Skeletal muscle satellite cell (primary cell): Measurements from ENCODE around the gene AP5Z1. TPM values are rescaled to one million over a fixed set of nuclear protein-coding genes. Genes with fewer than 3 reads are reported as not detected.

ENCODE experiments used
- H3K27me3 ChIP-seq: 2 replicates; pipeline ENCODE4 v1.7.0; 2013; ENCODE audit warnings: low read length; ENCODE audit not compliant: control insufficient read depth, insufficient read depth
- H3K36me3 ChIP-seq: 2 replicates; pipeline ENCODE4 v1.7.0; 2013; ENCODE audit warnings: mild to moderate bottlenecking, control low read depth, low read length; ENCODE audit not compliant: insufficient read depth
- H3K4me1 ChIP-seq: 2 replicates; pipeline ENCODE4 v1.7.0; 2013; ENCODE audit warnings: low read length; ENCODE audit not compliant: control insufficient read depth, insufficient read depth
- H3K4me2 ChIP-seq: 2 replicates; pipeline ENCODE4 v1.7.0; 2013; ENCODE audit warnings: mild to moderate bottlenecking, low read length
- H3K4me3 ChIP-seq: 2 replicates; pipeline ENCODE4 v1.7.0; 2013; ENCODE audit warnings: low read length
- H3K9ac ChIP-seq: 2 replicates; pipeline ENCODE4 v1.7.0; 2013; ENCODE audit warnings: mild to moderate bottlenecking, low read depth, low read length, moderate library complexity
- H3K9me3 ChIP-seq: replicated peaks from 2 replicates; pipeline ENCODE4 v1.7.0; 2013; ENCODE audit warnings: mild to moderate bottlenecking, control low read depth, low read length
- small RNA-seq: library from RNA; depleted of rRNA; stranded (forward); fragments of <200 nt; gene quantifications from one replicate; pipeline ENCODE3, GENCODE V24; 2012

Gene AP5Z1

DNA sequence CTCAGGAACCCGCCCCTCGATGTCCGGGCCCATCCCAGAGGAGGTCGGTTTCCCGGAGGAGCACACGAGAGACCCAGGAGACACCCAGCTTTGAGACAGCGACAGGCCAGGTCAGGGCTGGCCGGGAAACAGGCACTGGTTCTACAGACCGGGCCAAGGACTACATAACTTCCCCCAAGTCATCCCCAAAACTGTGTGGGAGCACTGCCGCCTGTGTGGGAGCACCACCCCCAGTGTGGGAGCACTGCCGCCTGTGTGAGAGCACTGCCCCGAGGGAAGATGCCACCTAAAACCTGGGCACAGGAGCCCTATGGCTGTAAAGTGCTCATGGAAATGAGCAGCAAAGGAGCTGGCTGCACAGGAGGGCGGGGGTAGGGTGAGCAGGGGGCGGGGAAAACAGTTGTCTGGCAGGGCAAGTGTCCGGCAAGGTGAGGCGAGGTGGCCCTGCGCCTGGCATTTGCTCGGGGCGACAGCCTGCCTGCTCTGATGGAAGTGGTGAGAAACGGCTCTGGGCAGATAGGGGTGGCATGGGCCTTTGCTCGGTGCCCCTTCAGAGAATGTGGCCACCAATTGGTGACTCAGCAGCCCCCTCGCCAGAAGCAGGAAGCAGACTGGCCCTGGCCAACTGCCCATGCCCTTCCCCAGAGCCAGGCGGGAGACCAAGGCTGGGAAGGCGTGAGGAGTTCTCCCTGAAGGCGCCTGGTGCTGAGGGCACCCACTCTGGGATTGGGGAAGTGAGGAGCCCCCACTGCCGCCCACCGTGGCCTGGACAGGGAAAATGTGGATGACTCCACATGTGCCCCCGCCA is 60.2 kb downstream of the AP5Z1 start:
- Histone ChIP-seq H3K4me1 (no peaks in the 10 kb centered on the region), H3K4me3 (no peak overlapping the region), H3K36me3 (no peaks in the 10 kb centered on the region), H3K9me3 (no peaks in the 10 kb centered on the region), H3K9ac (no peak overlapping the region), H3K4me2 (no peak overlapping the region), H3K27me3 (no peaks in the 10 kb centered on the region)

DNA sequence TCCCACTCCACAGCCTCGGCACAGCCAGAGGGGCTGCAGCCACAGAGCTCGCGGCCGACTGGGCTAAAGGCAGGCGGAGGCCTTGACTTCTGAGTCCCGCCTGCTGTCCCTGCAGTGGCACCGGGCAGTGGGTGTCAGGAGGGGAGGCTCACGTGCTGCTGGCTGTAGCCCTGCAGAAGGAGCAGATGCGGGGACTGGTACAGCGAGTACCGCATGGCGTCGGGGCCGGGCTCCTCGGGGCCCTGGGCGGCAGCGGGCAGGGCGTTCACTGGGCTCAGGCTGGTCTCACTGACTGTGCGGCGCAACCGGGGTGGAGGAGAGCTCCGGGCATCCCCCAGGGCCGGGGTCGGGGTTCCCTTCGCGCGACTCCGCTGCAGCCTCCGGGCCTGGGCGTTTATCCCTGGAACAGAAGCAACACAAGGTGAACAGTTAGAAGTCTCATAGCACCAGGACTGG is 60.8 kb downstream of the AP5Z1 start:
- H3K4me3 ChIP-seq, result no peak overlapping the region
- no peaks in the 10 kb centered on the region for H3K4me1 ChIP-seq
- H3K9me3 ChIP-seq, result no peaks in the 10 kb centered on the region
- H3K4me2 ChIP-seq, result no peak overlapping the region
- H3K36me3 ChIP-seq, result no peaks in the 10 kb centered on the region
- no peaks in the 10 kb centered on the region for H3K27me3 ChIP-seq
- no peak overlapping the region for H3K9ac ChIP-seq

DNA sequence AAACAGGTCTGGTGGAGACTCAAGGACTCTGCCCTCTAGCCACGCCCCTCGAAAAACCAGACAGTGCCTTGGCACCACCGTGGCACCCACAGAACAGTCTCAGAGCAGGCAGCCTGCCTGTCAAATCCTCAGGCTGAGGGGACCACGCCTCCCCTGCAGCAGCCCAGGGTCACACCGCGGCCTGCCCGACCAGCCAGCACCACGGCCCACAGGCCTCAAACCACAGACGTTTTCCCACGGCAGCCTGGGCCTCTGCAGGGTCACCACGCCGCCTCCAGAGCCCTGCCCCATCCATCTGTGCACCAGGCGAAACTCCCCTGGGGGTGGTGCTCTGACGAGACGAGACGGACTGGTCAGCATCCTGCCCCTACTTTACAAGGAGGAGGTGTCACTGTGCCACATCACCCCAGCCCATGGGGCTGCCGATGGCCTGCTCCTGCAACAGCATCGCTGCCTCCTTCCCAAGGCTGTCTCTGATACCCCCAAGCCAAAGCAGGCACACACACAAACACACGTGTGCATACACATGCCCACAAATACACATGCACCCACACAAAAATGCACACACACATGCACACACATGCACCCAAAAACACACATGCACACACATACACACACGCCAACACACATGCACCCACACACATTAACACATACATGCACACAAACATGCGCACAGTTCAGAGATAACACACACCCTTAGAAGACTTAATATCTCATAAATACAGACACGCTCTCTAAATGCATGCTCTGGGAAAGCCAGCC is 61.8 kb downstream of the AP5Z1 start:
- H3K4me2 ChIP-seq, result no peak overlapping the region
- H3K9me3 ChIP-seq, result no peaks in the 10 kb centered on the region
- no peaks in the 10 kb centered on the region for H3K27me3 ChIP-seq
- no peak overlapping the region for H3K4me3 ChIP-seq
- no peaks in the 10 kb centered on the region for H3K4me1 ChIP-seq
- no peak overlapping the region for H3K9ac ChIP-seq
- no peaks in the 10 kb centered on the region for H3K36me3 ChIP-seq

DNA sequence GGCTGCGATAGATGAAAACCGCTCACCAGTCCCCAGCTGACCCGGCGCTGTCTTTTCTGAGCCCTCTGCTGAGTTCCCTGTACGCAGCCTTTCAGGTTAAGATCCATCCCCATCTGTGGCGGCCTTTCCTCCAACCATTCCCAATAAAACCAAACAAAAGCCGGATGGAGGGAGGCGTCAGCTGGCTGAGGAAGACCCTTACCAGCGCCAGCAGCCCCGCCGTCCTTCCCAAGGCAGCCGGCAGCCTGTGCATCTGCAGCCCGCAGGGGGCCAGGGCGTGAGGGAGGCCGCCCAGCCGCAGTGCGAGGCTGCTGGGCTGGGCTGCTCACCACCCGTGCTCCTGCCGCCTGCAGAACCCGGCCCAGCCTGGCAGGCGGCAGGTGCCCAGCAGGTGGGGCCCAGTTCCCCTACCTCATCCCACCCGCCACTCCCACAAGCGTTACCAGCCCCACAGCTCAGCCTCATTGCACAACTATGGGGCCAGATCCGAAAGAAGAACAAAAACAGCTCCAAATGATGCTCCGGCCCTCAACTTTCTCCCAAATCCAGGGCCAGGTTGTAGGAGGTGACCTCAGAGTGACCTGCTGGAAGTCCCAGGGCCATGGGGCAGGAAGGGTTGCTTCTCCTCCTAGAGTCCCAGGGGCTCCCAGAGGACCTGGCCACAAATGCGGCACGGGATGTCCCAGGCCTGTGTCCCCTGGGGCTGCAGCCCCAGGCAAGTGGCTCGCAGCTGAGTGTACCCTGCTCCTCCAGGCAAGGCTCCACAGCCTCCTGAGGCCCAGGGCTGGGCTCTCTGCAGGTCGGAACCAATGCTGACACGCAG is 62.6 kb downstream of the AP5Z1 start:
- Histone ChIP-seq H3K9ac (no peak overlapping the region), H3K27me3 (no peaks in the 10 kb centered on the region), H3K4me2 (no peak overlapping the region), H3K4me1 (no peaks in the 10 kb centered on the region), H3K36me3 (no peaks in the 10 kb centered on the region), H3K4me3 (no peak overlapping the region), H3K9me3 (no peaks in the 10 kb centered on the region)

DNA sequence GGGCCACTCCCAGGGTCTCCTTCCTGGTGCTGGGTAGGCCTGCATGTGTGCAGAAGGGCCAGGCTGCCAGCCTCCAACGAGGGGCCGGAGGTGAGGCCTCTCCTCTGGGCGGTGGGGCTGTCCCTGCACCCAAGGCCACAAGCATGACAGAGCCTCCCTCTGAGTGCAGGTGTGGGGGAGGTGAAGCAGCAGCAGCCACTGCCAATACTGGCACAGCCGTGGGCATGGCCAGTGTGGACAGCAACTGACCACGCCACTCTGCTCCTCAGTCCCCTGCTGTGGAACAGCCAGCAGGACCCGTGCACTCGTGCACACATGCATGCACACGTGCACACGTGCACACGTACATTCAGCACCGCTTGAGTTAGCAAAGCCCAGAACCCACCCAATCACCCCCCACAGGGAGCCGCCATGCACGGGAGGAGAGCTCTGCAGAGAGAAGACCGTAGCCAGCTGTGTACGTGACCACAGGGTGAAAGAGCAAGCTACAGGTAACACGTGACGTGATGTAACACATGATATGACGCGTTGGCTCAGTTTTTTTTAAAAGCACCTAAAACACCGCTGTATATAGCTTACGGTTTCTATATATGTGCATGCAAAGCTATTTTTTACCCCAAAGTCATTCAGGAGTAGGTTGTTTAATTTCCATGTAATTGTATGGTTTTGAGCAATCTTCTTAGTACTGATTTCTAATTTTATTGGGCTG is 63.4 kb downstream of the AP5Z1 start:
- no peaks in the 10 kb centered on the region for H3K27me3 ChIP-seq
- H3K9ac ChIP-seq, result no peak overlapping the region
- no peaks in the 10 kb centered on the region for H3K4me1 ChIP-seq
- H3K4me2 ChIP-seq, result no peak overlapping the region
- H3K36me3 ChIP-seq, result no peaks in the 10 kb centered on the region
- no peak overlapping the region for H3K4me3 ChIP-seq
- no peaks in the 10 kb centered on the region for H3K9me3 ChIP-seq

DNA sequence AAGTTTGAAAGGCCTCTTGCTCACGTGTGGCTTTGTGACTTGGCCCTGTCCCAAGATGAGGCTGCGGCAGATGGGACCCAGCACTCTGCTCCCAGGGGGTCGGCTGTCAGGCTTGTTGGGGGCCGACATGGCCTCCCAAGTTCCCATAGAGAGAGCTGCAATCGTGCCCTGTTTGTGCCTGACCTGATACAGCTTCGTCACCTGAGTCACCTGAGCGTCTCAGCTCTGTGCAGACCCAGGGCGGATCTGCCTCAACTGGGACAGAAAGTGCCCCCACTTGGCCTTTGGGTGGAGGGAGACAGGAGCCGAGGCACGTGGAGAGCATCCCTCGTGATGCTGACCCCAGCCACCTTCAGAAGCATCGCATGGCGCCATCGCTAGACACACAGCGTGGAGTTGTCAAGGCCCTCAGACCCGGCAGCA is 64.7 kb downstream of the AP5Z1 start:
- Histone ChIP-seq H3K9ac (no peak overlapping the region), H3K9me3 (no peaks in the 10 kb centered on the region), H3K4me3 (no peak overlapping the region), H3K4me2 (no peak overlapping the region), H3K36me3 (no peaks in the 10 kb centered on the region), H3K27me3 (peaks cover 3% of the 10 kb centered on the region), H3K4me1 (no peaks in the 10 kb centered on the region)

Small RNA genes lying within 50 kb of the gene (small RNA-seq; reads per million reads assigned to genes)
- gene MIR4656, result not detected
- gene RF00019, result not detected
